IMR-90 (cell line): Measurements from ENCODE around the gene ANKRD22. TPM values are rescaled to one million over a fixed set of nuclear protein-coding genes. Genes with fewer than 3 reads are reported as not detected.
"Not testable (repeated sequence)": the region's sequence is repeated elsewhere in the genome, so short reads cannot be mapped to it uniquely, and the experiment has no call there.

Experiments used
- ATAC-seq: fragments of 200-7000 bp; cut with Tn5 transposase; 2 replicates; pipeline ENCODE4 v1.9.1; 2020; ENCODE audit warnings: low read depth, mild to moderate bottlenecking, moderate library complexity
- BruUV-seq: library from RNA; stranded (reverse); fragments of 400-500 nt; replicated peaks from 2 replicates; lab custom pipeline; 2021; lab: Mats Ljungman, UMichigan
- CTCF ChIA-PET: fragments of 300-600 bp; formaldehyde crosslinking; extraction: SDS; loops from one replicate; lab custom pipeline; 2021; ENCODE audit warnings: antibody characterized with exemption; lab: Yijun Ruan, JAX
- POLR2A ChIA-PET: fragments of 300-600 bp; sonication (Branson Sonifier 250); formaldehyde crosslinking; loops from one replicate; lab custom pipeline; 2022; ENCODE audit warnings: antibody characterized with exemption; ENCODE audit not compliant: unreplicated experiment; lab: Charles Lee
- DNase-seq: peaks from one replicate; pipeline ENCODE4 v3.0.0; 2013
- H2AFZ ChIP-seq: replicated peaks from 2 replicates; pipeline ENCODE3; 2013; ENCODE audit warnings: low read length, mild to moderate bottlenecking; ENCODE audit not compliant: poor library complexity
- H2AK5ac ChIP-seq: 2 replicates; pipeline ENCODE4 v1.6.1; 2013; ENCODE audit warnings: low read depth, low read length, inconsistent platforms
- H2AK9ac ChIP-seq: replicated peaks from 2 replicates; pipeline ENCODE3; 2013; ENCODE audit warnings: mild to moderate bottlenecking, low read depth, low read length, moderate library complexity; ENCODE audit not compliant: poor library complexity
- H2BK120ac ChIP-seq: 2 replicates; pipeline ENCODE4 v1.6.1; 2013; ENCODE audit warnings: low read depth, low read length, inconsistent platforms
- H2BK15ac ChIP-seq: 3 replicates; pipeline ENCODE4 v1.6.1; 2013; ENCODE audit warnings: low read depth, low read length, inconsistent platforms
- H2BK20ac ChIP-seq: 2 replicates; pipeline ENCODE4 v1.6.1; 2013; ENCODE audit warnings: low read depth, mild to moderate bottlenecking, inconsistent platforms, low read length, moderate library complexity
- H2BK5ac ChIP-seq: 2 replicates; pipeline ENCODE4 v1.6.1; 2013; ENCODE audit warnings: mild to moderate bottlenecking, low read depth, low read length, inconsistent platforms; ENCODE audit not compliant: poor library complexity, severe bottlenecking
- H3K14ac ChIP-seq: replicated peaks from 2 replicates; pipeline ENCODE4 v1.6.1; 2013; ENCODE audit warnings: low read depth, low read length, inconsistent platforms
- H3K18ac ChIP-seq: 2 replicates; pipeline ENCODE4 v1.6.1; 2013; ENCODE audit warnings: low read depth, low read length, control low read depth
- H3K23ac ChIP-seq: 2 replicates; pipeline ENCODE4 v1.6.1; 2013; ENCODE audit warnings: low read depth, low read length, inconsistent platforms
- H3K27ac ChIP-seq: 2 replicates; pipeline ENCODE4 v1.5.1; 2013; ENCODE audit warnings: mild to moderate bottlenecking, control low read depth, low read length; ENCODE audit not compliant: insufficient read depth
- H3K27me3 ChIP-seq: 2 replicates; pipeline ENCODE4 v1.6.1; 2013; ENCODE audit warnings: low read length; ENCODE audit not compliant: control insufficient read depth, insufficient read depth
- H3K36me3 ChIP-seq: 2 replicates; pipeline ENCODE4 v1.6.1; 2013; ENCODE audit warnings: low read length, mixed read lengths; ENCODE audit not compliant: control insufficient read depth, insufficient read depth
- H3K4ac ChIP-seq: 2 replicates; pipeline ENCODE4 v1.6.1; 2013; ENCODE audit warnings: low read depth, low read length, inconsistent platforms
- H3K4me1 ChIP-seq: 2 replicates; pipeline ENCODE4 v1.6.1; 2013; ENCODE audit warnings: low read length, mixed read lengths; ENCODE audit not compliant: control insufficient read depth, insufficient read depth
- H3K4me2 ChIP-seq: 2 replicates; pipeline ENCODE4 v1.6.1; 2013; ENCODE audit warnings: low read depth, mild to moderate bottlenecking, control low read depth, low read length, moderate library complexity
- H3K4me3 ChIP-seq: 2 replicates; pipeline ENCODE4 v1.5.1; 2013; ENCODE audit warnings: low read depth, mild to moderate bottlenecking, control low read depth, low read length, moderate library complexity; ENCODE audit not compliant: insufficient read depth
- H3K56ac ChIP-seq: 2 replicates; pipeline ENCODE4 v1.6.1; 2013; ENCODE audit warnings: low read length, inconsistent platforms; ENCODE audit not compliant: insufficient read depth; ENCODE audit errors: extremely low read depth
- H3K79me1 ChIP-seq, 2 experiments: 2 replicates each; pipeline ENCODE4 v1.6.1; 2013; ENCODE audit warnings: low read length in 2 of 2, inconsistent platforms in 1 of 2, low read depth in 1 of 2
- H3K9ac ChIP-seq: 2 replicates; pipeline ENCODE4 v1.6.1; 2013; ENCODE audit warnings: low read depth, low read length, control low read depth
- H3K9me1 ChIP-seq: 2 replicates; pipeline ENCODE4 v1.6.1; 2013; ENCODE audit warnings: low read length, inconsistent platforms; ENCODE audit not compliant: insufficient read depth
- H3K9me3 ChIP-seq: 2 replicates; pipeline ENCODE4 v1.6.1; 2013; ENCODE audit warnings: low read length; ENCODE audit not compliant: control insufficient read depth, insufficient read depth
- H4K20me1 ChIP-seq: 2 replicates; pipeline ENCODE4 v1.6.1; 2013; ENCODE audit warnings: low read length, inconsistent platforms; ENCODE audit not compliant: insufficient read depth
- H4K5ac ChIP-seq: 2 replicates; pipeline ENCODE4 v1.6.1; 2013; ENCODE audit warnings: mild to moderate bottlenecking, low read depth, low read length, control low read depth
- H4K8ac ChIP-seq, 2 experiments: 2 replicates each; pipeline ENCODE4 v1.6.1; 2013; ENCODE audit warnings: low read depth in 2 of 2, low read length in 2 of 2, control low read depth in 1 of 2, inconsistent platforms in 1 of 2
- H4K91ac ChIP-seq: 2 replicates; pipeline ENCODE4 v1.6.1; 2013; ENCODE audit warnings: low read depth, low read length, inconsistent platforms; ENCODE audit not compliant: insufficient read depth
- FOS ChIP-seq: fragments of 150-350 bp; IDR thresholded peaks from 2 replicates; pipeline ENCODE4 v1.6.1; 2016; ENCODE audit warnings: low read depth, low read length
- WGBS, 2 experiments: methylation state at CpG; one replicate each; pipeline versions ENCODE4 v1.1.5 to v1.1.7; 2013; ENCODE audit warnings: missing lambda C conversion rate in 2 of 2; ENCODE audit not compliant: insufficient read length in 1 of 2; ENCODE audit errors: extremely low coverage in 2 of 2; 5-methylcytosine and 5-hydroxymethylcytosine counted together
- dilution Hi-C: fragments of 300-500 bp; cut with HindIII; formaldehyde crosslinking; loops from one replicate; pipeline ENCODE4 v1.14.3; 2018; ENCODE audit warnings: low sequenced_read_pairs; ENCODE audit not compliant: unreplicated experiment
- in situ Hi-C: fragments of 300-500 bp; cut with MboI; formaldehyde crosslinking; loops from 3 replicates; pipeline ENCODE4 v1.14.3; 2019; ENCODE audit warnings: low sequenced_read_pairs, inconsistent platforms, mixed read lengths
- intact Hi-C: fragments of 100-400 bp; cut with micrococcal nuclease; formaldehyde crosslinking; loops from 2 replicates; pipeline ENCODE4 v1.10.0; 2022
- polyA plus RNA-seq, 3 experiments: library from polyadenylated mRNA; depleted of rRNA; stranded (reverse); fragments of >200 nt; gene quantifications; 2 replicates each; pipeline ENCODE4 v1.2.3, GENCODE V29; 2012; ENCODE audit warnings: low replicate concordance in 1 of 3
- total RNA-seq: library from RNA; depleted of rRNA; stranded (reverse); fragments of >200 nt; gene quantifications from 2 replicates; pipeline ENCODE4 v1.2.3, GENCODE V29; 2012

The ANKRD22 gene
- total and polyA plus RNA-seq, 2 of the 4 experiments (the other 2 are of a cell fraction) = not detected

GRCh38 chr10:88882646-88883447 is 31.2 kb upstream of the ANKRD22 start:
- ChIA-PET CTCF (interaction anchor here (0.6 to 1.3 kb wide), 3 partner anchors 50 to 536 kb away, joined by 3 to 4 read pairs (median 3); no protein-coding TSS in a partner anchor), POLR2A (interaction anchor here (0.6 to 0.9 kb wide), 2 partner anchors 68 to 355 kb away, joined by 3 to 6 read pairs; no protein-coding TSS in a partner anchor)
- dilution Hi-C loops, H4K20me1 ChIP-seq, H3K36me3 ChIP-seq, H2AK9ac ChIP-seq, H3K9me3 ChIP-seq, H2AFZ ChIP-seq, H3K9me1 ChIP-seq, H3K27me3 ChIP-seq, intact Hi-C loops, BruUV-seq, in situ Hi-C loops: not testable (repeated sequence)
- Histone ChIP-seq H3K14ac (peak overlapping the region; percentile 99), H3K79me1 (peaks cover 10 to 56% of the 10 kb centered on the region in 2 experiments), H3K9ac (peak overlapping the region; percentile 98), H3K18ac (peak overlapping the region; percentile 98), H4K8ac (peak overlapping the region; percentile 84 to 99), H4K91ac (peak overlapping the region; percentile 97), H4K5ac (peak overlapping the region; percentile 90), H3K23ac (peak overlapping the region; percentile 100; the same call in 1 of the 2 replicates), H3K4me2 (peak overlapping the region; percentile 92), H2BK15ac (peak overlapping the region; percentile 82), H2BK5ac (peak overlapping the region; percentile 96), H2BK120ac (peak overlapping the region; percentile 99), H3K4me1 (peaks cover 23% of the 10 kb centered on the region), H3K4me3 (peak overlapping the region; percentile 90), H3K56ac (peak overlapping the region; percentile 99), H2BK20ac (peak overlapping the region; percentile 98), H3K27ac (peak overlapping the region; percentile 98), H2AK5ac (peak overlapping the region; percentile 84; the same call in 1 of the 2 replicates), H3K4ac (peak overlapping the region; percentile 99; the same call in 1 of the 2 replicates)
- peak; percentile 89 for DNase-seq
- no CpG with 5 or more reads among the region's 8 CpGs for WGBS, 2 experiments
- TF ChIP-seq FOS = peak; percentile 95
- ATAC-seq = peak; percentile 19
